ENCODE data around the gene CDKAL1.

The CDKAL1 gene

DNA sequence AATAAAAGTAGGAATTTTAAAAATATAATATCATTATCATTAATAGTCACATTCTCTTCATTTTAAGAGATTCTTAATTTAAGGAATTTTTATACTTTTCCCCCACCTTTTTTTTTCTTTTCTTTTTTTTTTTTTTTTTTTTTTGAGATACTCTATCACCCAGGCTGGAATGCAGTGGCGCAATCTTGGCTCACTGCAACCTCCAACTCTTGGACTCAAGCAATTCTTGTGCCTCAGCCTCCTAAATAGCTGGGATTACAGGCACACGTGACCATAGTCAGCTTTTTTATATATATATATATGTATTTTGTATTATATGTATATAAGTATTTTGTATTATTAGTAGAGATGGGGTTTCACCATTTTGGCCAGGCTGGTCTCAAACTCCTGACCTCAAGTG lies 457.7 kb downstream of the CDKAL1 start:
- no peak for DNase-seq

DNA sequence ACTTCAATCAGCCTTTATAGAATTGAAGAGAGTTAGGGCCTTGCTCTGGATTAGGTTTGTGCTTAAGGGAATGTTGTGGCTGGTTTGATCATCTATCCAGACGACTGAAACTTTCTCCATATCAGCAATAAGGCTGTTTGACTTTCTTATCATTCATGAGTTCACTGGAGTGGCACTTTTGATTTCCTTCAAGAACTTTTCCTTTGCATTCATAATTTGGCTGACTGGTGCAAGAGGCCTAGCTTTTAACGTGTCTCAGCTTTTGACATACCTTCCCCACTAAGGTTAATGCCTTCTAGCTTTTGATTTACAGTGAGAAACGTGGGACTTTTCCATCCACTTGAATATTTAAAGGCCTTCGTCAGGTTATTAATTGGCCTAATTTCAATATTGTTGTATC lies 461.8 kb downstream of the CDKAL1 start:
- no peak for DNase-seq

DNA sequence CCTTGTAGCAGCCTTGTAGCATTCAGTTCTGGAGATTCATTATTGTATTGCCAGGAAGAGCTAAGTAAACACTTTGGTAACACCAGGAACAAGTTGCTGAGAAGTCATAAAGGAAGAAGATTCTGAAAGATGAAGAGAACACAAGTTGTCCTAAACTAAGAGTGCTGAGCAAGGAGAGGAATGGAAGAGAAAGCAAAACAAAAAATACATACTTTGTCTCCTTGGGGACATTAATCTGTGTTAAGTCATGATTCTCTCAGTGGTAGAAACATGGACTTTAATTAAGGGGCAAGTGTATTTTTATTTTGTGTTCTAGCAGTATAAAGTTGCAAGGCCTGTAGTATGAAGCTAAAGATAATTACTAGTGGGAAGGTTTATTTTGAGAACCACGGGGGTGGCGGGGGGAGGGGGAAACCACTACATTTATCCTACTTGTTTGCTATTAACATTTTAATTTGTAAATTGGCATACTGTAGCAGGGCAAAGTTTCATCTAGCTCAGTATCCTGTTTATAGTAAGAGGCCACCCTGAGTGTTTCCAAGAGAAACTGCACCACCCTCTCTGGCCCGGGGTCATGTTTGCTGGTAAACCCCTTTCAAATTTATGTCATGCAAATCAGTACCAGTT lies 463.0 kb downstream of the CDKAL1 start:
- DNase-seq = no peak

DNA sequence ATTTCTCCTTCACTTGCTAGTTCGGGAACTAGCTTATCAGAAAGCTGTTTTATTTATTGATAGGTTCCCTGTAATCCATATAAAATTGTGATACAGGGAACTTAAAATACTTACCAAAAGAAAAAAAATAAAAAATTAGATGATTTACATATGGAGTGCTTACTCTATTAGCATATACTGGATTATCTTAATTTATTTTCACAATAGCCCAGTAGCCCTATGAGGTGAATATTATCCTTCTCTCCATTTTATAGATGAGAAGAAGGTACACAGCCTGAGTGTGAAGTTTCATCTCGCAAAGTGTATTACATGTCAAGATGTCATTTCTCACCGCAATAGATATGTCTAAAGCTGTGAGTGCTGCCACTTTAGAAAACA lies 463.5 kb downstream of the CDKAL1 start:
- DNase-seq = no peak

DNA sequence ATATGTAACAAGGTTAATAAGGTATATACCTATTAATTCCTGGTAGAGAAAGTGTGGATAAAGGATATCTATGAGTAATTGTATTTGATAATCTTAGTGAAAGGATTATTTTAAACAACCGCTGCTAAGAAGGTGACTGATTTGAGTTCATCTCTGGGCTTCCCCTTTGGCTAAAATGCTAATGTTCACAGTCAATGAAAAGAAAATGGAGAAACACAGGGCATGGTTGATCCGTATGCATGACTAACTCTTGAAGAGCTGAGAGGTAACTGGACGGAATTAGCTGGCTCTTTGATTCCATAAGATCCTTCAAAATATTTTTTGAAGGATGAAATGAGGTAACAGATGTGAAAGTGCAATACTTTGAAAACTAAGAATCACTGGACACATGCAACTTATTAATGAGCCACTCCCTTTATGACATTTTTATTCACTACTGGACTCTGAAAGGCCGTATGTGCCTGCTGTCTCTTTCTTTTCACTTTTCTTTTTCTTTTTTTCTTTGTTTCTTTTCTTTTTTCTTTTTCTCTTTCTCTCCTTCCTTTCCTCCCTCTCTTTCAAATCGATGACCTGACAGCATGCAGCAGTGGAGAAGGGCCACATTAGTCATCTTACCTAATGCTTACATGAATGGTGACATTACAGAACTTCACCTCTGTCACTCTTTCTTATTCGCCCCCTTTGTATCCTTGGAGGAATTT lies 464.6 kb downstream of the CDKAL1 start:
- DNase-seq = no peak

DNA sequence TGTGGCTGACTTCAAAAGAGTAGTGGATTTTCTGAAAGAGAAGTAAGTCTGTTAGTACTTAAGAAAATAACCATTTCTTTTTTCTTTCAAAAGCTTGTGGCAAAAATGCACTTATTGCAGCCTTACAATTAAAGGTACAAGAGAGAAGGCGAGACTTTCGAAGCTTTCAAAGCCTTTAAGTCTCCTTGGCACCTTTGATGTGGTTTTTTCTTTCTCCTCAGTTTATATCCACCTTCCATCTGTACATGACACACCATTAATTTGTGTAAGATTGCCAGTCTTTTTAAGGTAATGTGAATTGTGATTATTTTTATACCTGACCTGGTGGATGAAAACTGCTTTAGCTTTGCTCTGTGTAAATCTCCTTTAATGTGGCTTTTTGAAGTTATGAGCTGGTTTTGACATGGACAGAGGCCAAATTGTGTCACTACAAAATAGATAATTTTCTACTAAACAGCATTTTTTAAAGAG lies 466.1 kb downstream of the CDKAL1 start:
- no peak for DNase-seq

DNA sequence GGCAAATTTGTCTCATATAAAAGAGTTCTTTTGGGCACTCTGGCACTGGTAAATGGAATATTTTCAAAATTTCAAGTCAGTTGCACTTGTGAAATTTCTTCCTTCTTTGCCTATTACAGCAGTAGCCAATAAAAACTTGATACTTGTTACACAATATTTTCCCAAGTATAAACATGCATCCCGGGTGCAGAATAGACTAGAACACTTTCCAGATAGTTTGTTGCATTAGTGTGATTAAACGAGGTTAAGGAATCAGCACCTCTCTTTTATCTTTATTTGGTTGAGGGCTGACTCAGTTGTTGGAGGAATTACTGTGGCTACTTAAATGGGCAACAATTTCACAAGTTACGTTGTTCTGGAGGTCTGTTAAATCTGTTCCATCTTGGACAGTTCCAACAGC lies 467.5 kb downstream of the CDKAL1 start:
- no peak for DNase-seq

DNA sequence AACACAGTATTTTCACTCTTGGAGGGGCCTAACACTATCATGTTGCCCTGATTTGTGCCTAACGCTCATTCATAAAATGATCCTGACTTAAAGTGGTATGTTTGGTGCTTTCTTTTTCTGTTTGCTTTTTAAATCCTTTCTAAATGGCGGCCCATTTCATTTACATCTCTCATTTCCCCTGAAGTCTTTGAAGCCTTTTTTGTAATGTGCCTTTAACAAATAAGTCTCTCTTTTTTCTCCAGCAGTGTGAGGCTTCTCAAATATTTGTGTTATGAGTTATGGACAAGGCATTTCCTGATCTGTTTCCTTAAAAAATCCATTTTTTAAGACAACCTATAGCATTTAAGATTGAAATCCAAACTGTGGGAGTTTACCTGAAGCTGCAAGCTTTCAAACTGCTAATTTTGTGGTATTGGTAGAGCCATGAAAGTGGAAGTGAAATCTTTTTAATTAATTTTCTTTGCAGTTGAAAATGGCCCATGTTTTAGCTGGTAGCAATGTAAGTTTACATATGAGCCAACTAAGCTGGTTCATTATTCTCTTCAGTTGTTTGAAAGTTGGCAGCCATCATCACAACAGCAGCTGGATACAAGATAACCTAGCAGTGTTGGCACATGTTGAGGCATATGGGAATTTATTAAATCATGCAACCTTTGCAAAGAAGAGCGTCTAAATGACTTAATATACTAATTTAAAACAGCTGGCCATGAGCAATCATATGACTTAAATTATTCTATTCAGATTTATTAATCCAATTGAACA lies 469.7 kb downstream of the CDKAL1 start:
- no peak for DNase-seq

DNA sequence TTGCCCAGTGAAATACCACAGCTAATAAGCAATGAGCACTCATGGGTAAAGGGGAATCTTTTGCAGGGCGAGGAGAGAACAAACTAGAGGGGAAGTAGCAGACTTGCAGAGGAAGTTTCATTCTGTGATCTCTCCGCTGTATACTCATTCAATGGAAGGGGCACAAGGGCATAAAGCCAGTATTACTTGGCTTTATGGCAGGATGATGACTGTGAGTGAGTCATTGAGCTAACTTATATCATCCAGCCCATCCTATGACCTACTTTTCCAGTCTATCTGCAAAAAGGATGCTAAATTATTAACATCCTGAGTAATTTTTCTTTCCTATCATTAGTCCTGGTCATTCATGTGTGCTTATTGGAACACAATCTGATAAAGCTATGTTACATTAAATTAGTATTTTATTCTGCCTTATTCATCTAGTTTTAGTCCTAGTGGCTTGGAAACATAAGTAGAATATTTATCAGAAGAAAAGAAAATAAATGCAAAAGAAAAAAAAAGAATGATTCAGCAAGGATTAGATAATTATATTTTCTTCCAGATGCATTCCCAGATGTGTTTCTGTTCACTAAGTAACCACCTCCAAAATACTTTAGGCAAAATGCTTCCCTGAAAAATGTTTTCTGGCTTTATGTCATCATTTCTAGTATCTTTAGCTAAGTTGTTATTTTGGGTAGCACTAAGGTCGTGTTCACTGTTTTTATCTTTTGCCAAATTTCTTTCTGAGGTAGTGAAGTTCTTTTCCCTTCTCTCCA lies 471.7 kb downstream of the CDKAL1 start:
- peak in 1 of 2 donors; percentile 2 for DNase-seq

DNA sequence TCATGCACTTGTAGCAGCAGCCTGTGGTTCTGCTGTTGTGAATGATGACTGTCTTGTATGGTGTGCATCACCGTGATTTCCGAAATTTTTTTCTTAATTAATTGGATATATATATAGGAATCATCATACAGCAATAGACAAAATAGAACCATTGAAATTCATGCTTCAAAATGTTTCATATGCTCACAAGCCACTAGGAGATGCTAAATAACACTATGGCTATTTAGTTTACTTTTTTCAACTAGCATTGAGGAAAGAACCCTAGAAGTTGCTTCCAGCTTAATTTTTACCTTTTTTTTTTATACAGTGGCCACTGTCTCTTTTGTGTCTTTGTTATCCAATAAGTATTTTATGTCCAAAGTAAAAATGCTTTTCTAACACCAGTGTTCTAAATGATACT lies 485.4 kb downstream of the CDKAL1 start:
- DNase-seq = no peak

DNA sequence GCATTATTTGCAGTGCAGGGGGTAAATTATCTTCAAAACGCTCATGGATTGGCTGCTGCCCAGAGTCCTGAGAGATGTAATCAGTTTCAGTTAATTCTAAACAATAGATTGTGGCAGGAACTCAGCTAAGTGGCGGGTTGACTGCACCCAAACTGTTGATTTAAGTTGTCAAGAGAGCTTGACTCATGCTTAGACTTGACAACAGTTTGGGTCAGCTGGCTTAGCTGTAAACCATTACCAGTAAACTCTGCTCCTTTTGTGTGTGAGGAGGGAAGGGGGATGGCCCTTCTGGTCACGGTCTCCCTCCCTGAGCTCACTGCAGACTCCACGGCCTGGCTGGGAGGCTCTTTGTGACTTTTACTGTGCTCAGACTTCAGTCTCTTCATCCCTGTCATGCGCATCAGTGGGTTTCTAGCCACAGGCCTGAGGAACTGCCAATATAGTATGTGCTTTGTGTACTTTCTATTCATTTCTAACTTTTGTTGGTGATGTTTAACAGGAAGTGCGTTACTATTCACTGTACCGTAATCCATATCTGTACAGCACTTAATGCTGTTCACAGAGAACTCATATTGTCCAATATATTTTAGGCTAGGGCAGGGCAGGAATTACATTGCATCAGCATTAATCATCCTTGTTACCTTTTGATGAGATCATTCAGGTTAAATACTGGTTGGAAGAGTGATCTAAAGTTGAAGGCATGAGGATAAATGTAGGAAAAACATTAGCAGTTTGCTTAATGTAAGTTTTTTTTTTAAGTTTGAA lies 488.3 kb downstream of the CDKAL1 start:
- no peak for DNase-seq

DNA sequence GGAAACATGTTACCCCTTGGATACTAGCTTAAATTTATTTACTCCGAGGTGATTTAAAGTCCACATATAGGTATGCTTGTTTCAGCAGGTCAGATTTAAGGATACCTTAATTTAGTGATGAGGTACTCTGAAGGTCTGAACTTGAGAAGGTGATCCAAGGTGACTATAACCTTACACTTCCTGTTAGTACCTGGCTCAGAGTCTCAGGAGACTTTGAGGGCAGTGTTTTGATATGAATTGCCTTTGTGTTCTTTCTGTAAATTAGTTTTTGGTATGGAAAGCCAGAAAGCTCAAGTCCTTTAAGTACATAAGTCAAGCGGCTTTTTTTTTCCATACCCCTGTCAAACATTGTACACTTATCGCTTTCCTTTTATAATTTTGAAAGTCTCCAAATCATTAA lies 489.0 kb downstream of the CDKAL1 start:
- DNase-seq = no peak

DNA sequence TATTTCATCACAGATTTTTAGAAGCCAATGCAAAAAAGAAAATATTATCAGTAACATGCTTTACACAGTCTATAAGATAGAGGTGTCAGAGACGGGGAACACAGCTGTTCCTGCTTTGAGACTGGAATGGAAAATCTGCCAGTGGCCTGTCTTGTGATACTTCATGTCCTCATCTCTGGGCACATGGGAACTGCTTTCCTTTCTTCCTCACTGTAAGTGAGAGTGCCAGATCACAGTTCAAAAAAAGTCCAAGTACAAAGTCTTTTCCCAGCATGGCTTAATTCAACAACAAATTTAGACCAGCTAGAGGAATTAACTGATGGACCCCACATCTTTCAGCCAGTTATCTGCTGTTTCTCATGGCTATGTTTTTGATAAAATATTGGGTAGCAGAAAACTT lies 490.4 kb downstream of the CDKAL1 start:
- no peak for DNase-seq

DNA sequence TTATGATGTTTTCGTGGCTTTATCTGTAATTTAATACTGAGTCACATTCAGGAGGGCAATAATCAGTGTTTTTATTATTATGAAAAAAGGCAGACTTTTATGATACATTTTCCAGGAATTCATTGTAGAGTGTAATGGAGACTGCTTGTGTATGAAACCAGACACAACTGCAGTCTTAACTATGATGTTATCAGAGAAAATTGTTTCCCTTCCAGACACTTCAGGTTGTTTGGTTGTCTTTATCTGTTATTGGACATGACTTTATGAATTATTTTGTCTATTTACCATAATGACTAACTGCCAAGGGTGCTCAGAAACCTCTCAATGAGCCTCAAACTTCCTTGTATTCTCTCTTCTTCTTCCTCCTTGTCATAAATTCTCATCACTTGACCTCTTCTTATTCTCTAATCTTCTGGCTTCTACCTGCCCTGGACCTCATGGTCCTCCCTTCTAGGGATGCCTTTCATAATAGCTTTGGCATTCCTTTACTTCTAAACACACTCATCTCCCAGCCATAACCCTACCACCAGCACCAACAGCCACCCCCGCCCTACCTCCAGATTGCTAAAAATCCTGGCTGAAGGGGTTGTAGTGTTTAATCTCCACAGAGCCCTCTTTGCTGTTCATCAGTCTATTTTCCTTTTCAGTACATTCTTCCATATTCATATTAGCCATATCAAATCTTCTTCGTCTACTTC lies 492.5 kb downstream of the CDKAL1 start:
- no peak for DNase-seq

DNA sequence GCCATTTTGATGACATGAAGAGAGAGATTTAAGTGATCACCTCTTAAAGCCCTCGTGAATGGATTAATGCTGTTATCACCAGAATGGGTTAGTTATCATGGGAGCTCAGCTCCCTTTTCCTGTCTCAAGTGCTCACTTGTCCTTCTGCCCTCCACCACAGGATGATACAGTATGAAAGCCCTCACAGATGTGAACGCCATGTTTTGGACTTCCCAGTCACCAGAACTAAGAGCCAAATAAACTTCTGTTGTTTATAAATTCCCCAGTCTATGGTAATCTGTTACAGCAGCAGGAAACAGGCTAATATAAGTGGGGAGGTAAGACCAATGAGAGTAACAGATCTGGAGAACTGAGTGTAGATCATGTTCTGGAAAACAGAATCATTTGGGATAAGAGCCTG lies 493.2 kb downstream of the CDKAL1 start:
- no peak for DNase-seq

DNA sequence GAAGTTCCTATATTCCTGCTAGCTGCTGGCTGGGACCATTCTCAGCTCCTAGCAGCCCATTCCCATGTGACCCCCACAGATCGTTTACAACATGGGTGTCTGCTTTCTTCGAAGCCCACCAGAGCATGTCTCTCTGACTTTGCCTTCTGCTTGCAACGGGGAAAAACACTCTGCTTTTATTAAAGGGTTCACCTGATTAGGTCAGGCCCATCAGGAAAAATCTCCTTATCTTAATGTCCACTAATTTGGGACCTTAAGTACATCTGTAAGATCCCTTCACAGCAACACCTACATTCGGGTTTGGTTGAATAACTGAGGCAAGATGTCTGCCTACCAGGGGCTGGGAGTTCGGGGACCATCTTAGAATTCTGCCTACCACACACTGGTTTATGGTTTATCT lies 496.9 kb downstream of the CDKAL1 start:
- DNase-seq = no peak

DNA sequence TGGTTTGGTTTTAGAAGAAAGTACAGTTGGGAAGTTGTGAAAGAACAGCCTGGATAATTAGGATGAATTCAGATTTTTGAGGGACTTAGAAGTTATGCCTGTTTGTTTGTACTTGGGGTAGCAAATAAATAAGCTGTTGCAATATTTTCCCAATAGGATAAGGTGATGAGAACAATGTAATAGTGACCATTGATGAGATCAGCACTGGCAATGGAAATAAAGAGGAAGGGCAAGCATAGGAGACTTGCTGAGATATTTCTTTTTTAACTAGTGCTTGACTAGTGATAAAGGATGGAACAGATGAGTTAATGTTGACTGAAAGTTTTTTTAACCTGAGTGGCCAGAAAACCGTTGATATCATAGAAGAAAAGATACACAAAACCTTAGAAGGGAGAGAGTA lies 498.8 kb downstream of the CDKAL1 start:
- no peak for DNase-seq

DNA sequence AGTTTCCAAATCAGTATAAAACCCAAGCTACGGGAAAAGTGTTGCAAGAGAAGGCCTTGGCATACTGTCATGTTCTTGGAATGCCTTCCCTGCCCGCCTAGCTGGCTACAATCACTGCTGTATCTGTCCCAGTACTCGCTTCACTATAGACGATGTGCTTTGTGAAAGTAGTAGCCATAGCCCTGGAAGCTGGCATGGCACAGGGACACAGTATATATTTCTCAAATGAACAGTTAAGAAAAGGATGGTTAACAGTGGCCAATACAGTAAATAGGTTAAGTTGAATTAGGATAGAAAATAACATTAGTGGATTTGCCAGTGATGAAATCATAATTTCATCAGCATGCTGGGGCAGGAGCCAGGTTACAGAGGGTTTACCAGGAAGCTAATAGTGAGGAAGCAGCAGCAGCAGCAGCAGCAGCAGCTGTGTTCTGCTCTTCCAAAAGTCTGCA lies 499.3 kb downstream of the CDKAL1 start:
- no peak for DNase-seq

DNA sequence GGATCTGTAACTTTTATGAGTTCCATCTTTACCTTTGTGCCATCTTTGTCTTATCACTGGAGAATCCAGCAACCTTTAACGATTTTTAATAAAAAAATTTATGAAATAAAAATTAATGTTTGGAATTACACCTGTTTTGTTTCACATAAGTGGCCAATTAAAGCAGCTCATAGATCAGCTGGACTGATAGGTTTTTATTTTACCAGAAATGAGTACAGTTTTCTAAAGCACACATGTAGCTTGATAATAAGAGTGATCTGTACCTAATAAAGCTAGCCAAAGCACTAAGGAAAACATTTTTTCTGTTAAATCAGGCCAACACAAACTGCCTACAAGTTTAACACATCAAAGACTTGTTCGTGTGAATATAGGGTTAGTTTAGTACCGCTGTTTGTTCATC lies 500.1 kb downstream of the CDKAL1 start:
- no peak for DNase-seq

DNA sequence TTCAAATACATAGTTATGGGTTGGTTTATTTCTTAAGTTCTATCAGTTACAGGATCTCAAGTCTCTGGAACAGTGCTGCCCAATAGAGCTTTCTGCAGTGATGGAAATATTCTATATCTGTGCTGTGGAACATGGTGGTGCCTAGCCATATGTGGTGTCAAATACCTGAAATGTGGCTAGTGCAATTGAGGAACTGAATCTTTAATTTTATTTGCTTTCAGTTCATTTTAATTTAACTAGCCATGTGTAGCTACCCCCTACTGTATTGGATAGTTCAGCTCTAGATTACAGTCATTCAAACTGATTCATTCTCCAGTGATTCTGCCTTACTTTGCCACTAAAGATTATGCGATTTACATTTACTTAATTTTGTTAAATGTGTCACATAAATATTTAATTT lies 503.2 kb downstream of the CDKAL1 start:
- DNase-seq = no peak

DNA sequence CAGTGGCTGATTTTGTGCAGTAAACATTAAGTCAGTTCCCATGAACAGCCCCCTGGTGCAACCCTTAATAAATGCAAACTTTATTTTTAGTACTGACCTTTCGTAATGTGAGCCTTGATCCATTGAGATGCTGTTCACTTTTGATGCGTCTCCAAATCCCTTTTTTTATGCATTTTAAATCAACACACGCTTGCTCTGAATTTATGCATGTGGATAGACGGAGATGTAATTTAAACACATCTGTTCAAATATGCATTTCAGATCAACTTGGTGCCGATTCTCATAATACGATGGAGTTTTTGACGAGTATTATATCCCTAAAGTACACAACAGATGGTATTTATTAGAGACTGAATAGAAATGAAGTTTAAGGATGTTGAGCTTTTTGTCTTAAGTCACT lies 505.7 kb downstream of the CDKAL1 start:
- no peak for DNase-seq
